NT2/D1 (cell line): Measurements from ENCODE around the gene KLF3.

ENCODE experiments used
- DNase-seq: peaks from one replicate; pipeline ENCODE4 v3.0.0-alpha.2; 2011; ENCODE audit warnings: low read depth, low spot score
- H3K27me3 ChIP-seq: 2 replicates; pipeline ENCODE4 v1.6.0; 2011; ENCODE audit warnings: mild to moderate bottlenecking; ENCODE audit not compliant: insufficient read length, insufficient read depth
- H3K36me3 ChIP-seq: 2 replicates; pipeline ENCODE4 v1.6.1; 2011; ENCODE audit warnings: mild to moderate bottlenecking, low read length, mixed read lengths; ENCODE audit not compliant: insufficient read depth, insufficient read length
- H3K4me1 ChIP-seq: 2 replicates; pipeline ENCODE4 v1.5.1; 2011; ENCODE audit not compliant: insufficient read depth, insufficient read length
- H3K4me3 ChIP-seq: 2 replicates; pipeline ENCODE4 v1.5.1; 2011; ENCODE audit warnings: low read depth; ENCODE audit not compliant: insufficient read length
- H3K9ac ChIP-seq: 2 replicates; pipeline ENCODE4 v1.6.0; 2011; ENCODE audit warnings: low read depth; ENCODE audit not compliant: insufficient read length
- H3K9me3 ChIP-seq: 2 replicates; pipeline ENCODE4 v1.5.1; 2011; ENCODE audit warnings: mild to moderate bottlenecking, low read length; ENCODE audit not compliant: insufficient read depth
- SUZ12 ChIP-seq: IDR thresholded peaks from 2 replicates; pipeline ENCODE4 v1.6.1; 2011; ENCODE audit not compliant: insufficient read length, insufficient read depth; ENCODE audit errors: extremely low read depth
- YY1 ChIP-seq: IDR thresholded peaks from 2 replicates; pipeline ENCODE4 v1.6.1; 2011; ENCODE audit not compliant: insufficient read length, insufficient read depth
- ZNF274 ChIP-seq: IDR thresholded peaks from 2 replicates; pipeline ENCODE4 v1.6.1; 2011; ENCODE audit warnings: mild to moderate bottlenecking, low read depth, low read length

KLF3 gene

DNA sequence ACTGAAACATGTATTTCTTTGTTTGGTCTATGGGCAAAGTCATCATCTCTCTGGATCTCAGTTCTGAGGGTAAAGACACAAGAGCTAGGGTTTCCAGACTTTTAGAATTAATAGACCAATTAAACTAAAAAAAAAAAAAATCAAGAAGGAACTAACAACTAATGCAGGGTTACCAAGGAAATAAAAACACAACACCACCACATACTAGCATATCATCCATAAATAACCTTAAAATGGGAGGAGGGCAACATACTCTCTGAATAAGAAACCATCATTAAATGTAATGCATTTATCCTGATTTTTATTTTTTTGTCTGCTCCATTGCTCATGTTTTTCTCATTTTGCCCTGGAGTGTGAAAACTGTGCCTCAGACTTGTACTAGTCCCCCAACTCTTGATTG is 33.5 kb upstream of the KLF3 start:
- H3K4me3 ChIP-seq: no peak overlapping the region
- DNase-seq: no peak
- H3K36me3 ChIP-seq: no peaks in the 10 kb centered on the region
- peaks cover 16% of the 10 kb centered on the region; the same call in 1 of the 2 replicates for H3K9me3 ChIP-seq
- H3K4me1 ChIP-seq: no peaks in the 10 kb centered on the region
- no peak for TF ChIP-seq YY1
- no peak for TF ChIP-seq SUZ12
- no peak for TF ChIP-seq ZNF274
- no peaks in the 10 kb centered on the region for H3K27me3 ChIP-seq
- no peak overlapping the region for H3K9ac ChIP-seq

GRCh38 chr4:38634047-38634759 is 29.8 kb upstream of the KLF3 start:
- no peak for TF ChIP-seq SUZ12
- no peak for TF ChIP-seq ZNF274
- no peak for TF ChIP-seq YY1
- no peak for DNase-seq

GRCh38 chr4:38639242-38639641 is 24.8 kb upstream of the KLF3 start:
- no peak for DNase-seq
- Histone ChIP-seq H3K4me3 (no peak overlapping the region), H3K9ac (no peak overlapping the region), H3K4me1 (no peaks in the 10 kb centered on the region), H3K9me3 (no peaks in the 10 kb centered on the region), H3K36me3 (no peaks in the 10 kb centered on the region), H3K27me3 (no peaks in the 10 kb centered on the region)
- TF ChIP-seq YY1 (no peak), ZNF274 (no peak), SUZ12 (no peak)

More at GRCh38 chr4:38634047-38634759, 29.8 kb upstream of the KLF3 start:
- H3K4me1 ChIP-seq: no peaks in the 10 kb centered on the region
- no peak overlapping the region for H3K4me3 ChIP-seq
- H3K9ac ChIP-seq: no peak overlapping the region
- H3K36me3 ChIP-seq: no peaks in the 10 kb centered on the region
- H3K27me3 ChIP-seq: no peaks in the 10 kb centered on the region
- no peaks in the 10 kb centered on the region for H3K9me3 ChIP-seq

- no peak for DNase-seq
- TF ChIP-seq ZNF274 (no peak), SUZ12 (no peak)
- Histone ChIP-seq H3K4me1 (no peaks in the 10 kb centered on the region), H3K9me3 (no peaks in the 10 kb centered on the region), H3K4me3 (no peak overlapping the region), H3K9ac (no peak overlapping the region), H3K36me3 (no peaks in the 10 kb centered on the region), H3K27me3 (no peaks in the 10 kb centered on the region)
These were observed 22.2 kb upstream of the KLF3 start for GRCh38 chr4:38641811-38642210.

GRCh38 chr4:38644201-38644600 is 19.8 kb upstream of the KLF3 start:
- no peaks in the 10 kb centered on the region for H3K36me3 ChIP-seq
- no peaks in the 10 kb centered on the region for H3K4me1 ChIP-seq
- TF ChIP-seq SUZ12: no peak
- no peak for TF ChIP-seq ZNF274
- no peak for TF ChIP-seq YY1
- H3K4me3 ChIP-seq: no peak overlapping the region
- H3K9me3 ChIP-seq: no peaks in the 10 kb centered on the region
- no peaks in the 10 kb centered on the region for H3K27me3 ChIP-seq
- no peak overlapping the region for H3K9ac ChIP-seq
- no peak for DNase-seq

DNA sequence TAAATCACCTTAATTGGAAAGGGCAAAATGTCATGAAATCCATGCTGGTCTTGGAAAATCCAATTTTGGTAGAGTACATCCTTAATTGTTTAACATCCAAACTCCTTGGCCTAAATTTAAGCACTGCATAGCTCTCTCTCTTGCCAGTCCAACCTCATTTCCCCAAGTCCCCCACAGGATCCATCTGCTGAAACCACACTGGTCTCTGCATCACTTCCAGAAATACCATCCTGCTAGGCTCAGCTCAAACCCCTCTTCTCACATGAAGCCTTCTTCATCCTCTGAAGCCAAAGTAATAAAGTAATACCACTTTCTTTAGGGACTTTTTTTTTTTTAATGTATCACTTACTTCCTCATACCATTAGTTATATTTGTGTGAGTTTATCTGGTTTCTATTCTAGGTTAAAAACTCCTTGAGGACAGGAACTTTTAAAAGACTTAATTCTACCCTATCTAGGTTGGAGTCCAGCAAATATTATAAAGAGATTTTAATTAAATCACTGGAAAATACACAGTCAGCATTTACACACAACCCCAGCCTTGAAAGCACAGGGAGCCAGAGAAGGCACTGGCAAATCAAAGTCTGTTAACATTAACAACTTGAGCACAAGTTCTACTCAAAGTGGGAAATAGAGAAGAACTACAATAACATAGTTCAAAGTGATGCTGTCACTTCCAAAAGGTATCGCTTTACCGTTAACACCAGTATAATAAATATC is 16.7 kb upstream of the KLF3 start:
- Histone ChIP-seq H3K9me3 (no peaks in the 10 kb centered on the region), H3K36me3 (no peaks in the 10 kb centered on the region), H3K4me1 (peaks cover 2% of the 10 kb centered on the region), H3K4me3 (no peak overlapping the region), H3K9ac (no peak overlapping the region), H3K27me3 (no peaks in the 10 kb centered on the region)
- DNase-seq: no peak
- TF ChIP-seq ZNF274 (no peak), SUZ12 (no peak), YY1 (no peak)

- Histone ChIP-seq H3K36me3 (no peaks in the 10 kb centered on the region), H3K4me1 (peaks cover 2% of the 10 kb centered on the region), H3K27me3 (no peaks in the 10 kb centered on the region), H3K9ac (no peak overlapping the region), H3K4me3 (no peak overlapping the region), H3K9me3 (no peaks in the 10 kb centered on the region)
- DNase-seq: no peak
- no peak for TF ChIP-seq ZNF274
- TF ChIP-seq SUZ12: no peak
- no peak for TF ChIP-seq YY1
These were observed 13.9 kb upstream of the KLF3 start for GRCh38 chr4:38650133-38650532.
